ENCODE data around the gene KLHL24.
"Not testable (repeated sequence)": the region's sequence is repeated elsewhere in the genome, so short reads cannot be mapped to it uniquely, and the experiment has no call there.

The KLHL24 gene

GRCh38 chr3:183619010-183619409, 16.4 kb upstream of the KLHL24 start:
- TF ChIP-seq EZH2phosphoT487 (IDR thresholded peaks at IDR 0.05; ENCODE audit: low read depth) = no peak
- TF ChIP-seq, protein P1, sequence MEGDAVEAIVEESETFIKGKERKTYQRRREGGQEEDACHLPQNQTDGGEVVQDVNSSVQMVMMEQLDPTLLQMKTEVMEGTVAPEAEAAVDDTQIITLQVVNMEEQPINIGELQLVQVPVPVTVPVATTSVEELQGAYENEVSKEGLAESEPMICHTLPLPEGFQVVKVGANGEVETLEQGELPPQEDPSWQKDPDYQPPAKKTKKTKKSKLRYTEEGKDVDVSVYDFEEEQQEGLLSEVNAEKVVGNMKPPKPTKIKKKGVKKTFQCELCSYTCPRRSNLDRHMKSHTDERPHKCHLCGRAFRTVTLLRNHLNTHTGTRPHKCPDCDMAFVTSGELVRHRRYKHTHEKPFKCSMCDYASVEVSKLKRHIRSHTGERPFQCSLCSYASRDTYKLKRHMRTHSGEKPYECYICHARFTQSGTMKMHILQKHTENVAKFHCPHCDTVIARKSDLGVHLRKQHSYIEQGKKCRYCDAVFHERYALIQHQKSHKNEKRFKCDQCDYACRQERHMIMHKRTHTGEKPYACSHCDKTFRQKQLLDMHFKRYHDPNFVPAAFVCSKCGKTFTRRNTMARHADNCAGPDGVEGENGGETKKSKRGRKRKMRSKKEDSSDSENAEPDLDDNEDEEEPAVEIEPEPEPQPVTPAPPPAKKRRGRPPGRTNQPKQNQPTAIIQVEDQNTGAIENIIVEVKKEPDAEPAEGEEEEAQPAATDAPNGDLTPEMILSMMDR (IDR thresholded peaks at IDR 0.05; ENCODE audit: low read depth, low read length) = no peak
- no peak overlapping the region for H3K27ac ChIP-seq (ENCODE audit: low read length)
- H3K79me2 ChIP-seq (ENCODE audit: low read length) = no peaks in the 10 kb centered on the region
- no peaks in the 10 kb centered on the region for H3K27me3 ChIP-seq (ENCODE audit: low read depth, low read length)
- no peaks in the 10 kb centered on the region for H4K20me1 ChIP-seq (ENCODE audit: insufficient read depth, low read length)
- no peaks in the 10 kb centered on the region for H3K9me3 ChIP-seq (ENCODE audit: insufficient read depth, low read length)
- H3K4me2 ChIP-seq (ENCODE audit: low read length) = no peak overlapping the region
- peaks cover 7% of the 10 kb centered on the region; the same call in 1 of the 2 replicates for H3K4me1 ChIP-seq (ENCODE audit: low read length)
- no peaks in the 10 kb centered on the region for H3K36me3 ChIP-seq (replicated peaks; ENCODE audit: low read depth, low read length)
- no peak overlapping the region for H3K9ac ChIP-seq (ENCODE audit: low read length)
- H3K4me3 ChIP-seq (ENCODE audit: low read length) = no peak overlapping the region
- H2AFZ ChIP-seq (ENCODE audit: low read depth, low read length) = no peak overlapping the region

- Histone ChIP-seq H3K36me3 (replicated peaks; ENCODE audit: low read depth, low read length) (no peaks in the 10 kb centered on the region), H3K4me2 (ENCODE audit: low read length) (no peak overlapping the region), H2AFZ (ENCODE audit: low read depth, low read length) (no peak overlapping the region), H4K20me1 (ENCODE audit: insufficient read depth, low read length) (no peaks in the 10 kb centered on the region), H3K27ac (ENCODE audit: low read length) (no peak overlapping the region), H3K4me1 (ENCODE audit: low read length) (peaks cover 7% of the 10 kb centered on the region; the same call in 1 of the 2 replicates), H3K4me3 (ENCODE audit: low read length) (no peak overlapping the region), H3K9me3 (ENCODE audit: insufficient read depth, low read length) (no peaks in the 10 kb centered on the region), H3K9ac (ENCODE audit: low read length) (no peak overlapping the region), H3K27me3 (ENCODE audit: low read depth, low read length) (no peaks in the 10 kb centered on the region), H3K79me2 (ENCODE audit: low read length) (no peaks in the 10 kb centered on the region)
- TF ChIP-seq, protein P1 (IDR thresholded peaks at IDR 0.05; ENCODE audit: low read depth, low read length) = no peak
- no peak for TF ChIP-seq EZH2phosphoT487 (IDR thresholded peaks at IDR 0.05; ENCODE audit: low read depth)
Measured at GRCh38 chr3:183619624-183620251, 15.7 kb upstream of the KLHL24 start.

DNA sequence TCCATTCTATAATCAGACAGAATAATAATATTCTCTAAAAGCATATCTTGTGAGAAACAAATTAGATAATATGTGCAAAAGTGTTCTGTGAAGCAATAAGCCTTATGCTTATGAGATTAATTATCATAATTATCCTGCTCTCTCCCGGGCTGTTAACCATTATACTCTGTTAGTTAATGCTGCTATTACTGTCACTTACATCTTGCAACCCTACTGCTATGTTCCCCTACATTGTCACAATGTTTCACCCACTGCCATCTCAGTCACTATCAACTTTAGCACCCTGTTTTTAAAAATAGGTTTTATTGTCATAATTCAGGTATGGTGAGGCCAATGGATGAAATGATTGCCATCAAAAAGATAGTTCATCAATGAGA, 15.2 kb upstream of the KLHL24 start:
- Histone ChIP-seq H3K36me3 (replicated peaks; ENCODE audit: low read depth, low read length) (no peaks in the 10 kb centered on the region), H3K9me3 (ENCODE audit: insufficient read depth, low read length) (no peaks in the 10 kb centered on the region), H3K79me2 (ENCODE audit: low read length) (no peaks in the 10 kb centered on the region), H3K27me3 (ENCODE audit: low read depth, low read length) (no peaks in the 10 kb centered on the region), H3K4me1 (ENCODE audit: low read length) (peaks cover 7% of the 10 kb centered on the region; the same call in 1 of the 2 replicates), H3K9ac (ENCODE audit: low read length) (no peak overlapping the region), H3K4me2 (ENCODE audit: low read length) (no peak overlapping the region), H2AFZ (ENCODE audit: low read depth, low read length) (no peak overlapping the region), H4K20me1 (ENCODE audit: insufficient read depth, low read length) (no peaks in the 10 kb centered on the region), H3K27ac (ENCODE audit: low read length) (no peak overlapping the region), H3K4me3 (ENCODE audit: low read length) (no peak overlapping the region)
- TF ChIP-seq EZH2phosphoT487 (IDR thresholded peaks at IDR 0.05; ENCODE audit: low read depth) = no peak
- TF ChIP-seq, protein P1 (IDR thresholded peaks at IDR 0.05; ENCODE audit: low read depth, low read length) = no peak

DNA sequence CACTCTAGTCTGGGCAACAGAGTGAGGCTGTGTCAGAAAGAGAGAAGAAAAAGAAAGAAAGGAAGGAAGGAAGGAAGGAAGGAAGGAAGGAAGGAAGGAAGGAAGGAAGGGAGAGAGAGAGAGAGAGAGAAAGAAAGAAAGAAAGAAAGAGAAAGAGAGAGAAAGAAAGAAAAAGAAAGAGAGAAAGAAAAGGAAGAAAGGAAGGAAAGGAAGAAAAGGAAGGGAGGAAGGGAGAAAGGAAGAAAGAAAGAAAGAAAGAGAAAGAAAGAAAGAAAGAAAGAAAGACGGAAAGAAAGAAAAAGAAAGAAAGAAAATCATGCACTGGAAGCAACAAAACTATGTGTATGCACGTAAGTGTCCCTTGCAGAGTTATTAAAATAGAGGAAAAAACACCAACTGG, 12.9 kb upstream of the KLHL24 start:
- not testable (repeated sequence) for H3K4me3 ChIP-seq (ENCODE audit: low read length); H3K27ac ChIP-seq (ENCODE audit: low read length)

More for the DNA sequence above, 12.9 kb upstream of the KLHL24 start:
- not testable (repeated sequence) for H3K9me3 ChIP-seq (ENCODE audit: insufficient read depth, low read length); H3K4me2 ChIP-seq (ENCODE audit: low read length); H3K79me2 ChIP-seq (ENCODE audit: low read length); H3K27me3 ChIP-seq (ENCODE audit: low read depth, low read length); H4K20me1 ChIP-seq (ENCODE audit: insufficient read depth, low read length); H3K36me3 ChIP-seq (replicated peaks; ENCODE audit: low read depth, low read length); H2AFZ ChIP-seq (ENCODE audit: low read depth, low read length); H3K4me1 ChIP-seq (ENCODE audit: low read length); H3K9ac ChIP-seq (ENCODE audit: low read length)
